HG02759 (cell line): ENCODE measurements around the gene FAM181A.

Experiments
- ATAC-seq: cut with Tn5 transposase; IDR thresholded peaks from one replicate; pipeline ENCODE4 v1.9.1; 2021; ENCODE audit warnings: mild to moderate bottlenecking, moderate library complexity; ENCODE audit not compliant: unreplicated experiment

FAM181A gene

GRCh38 chr14:93928184-93929047 lies 1.3 kb downstream of the FAM181A start:
- no peak for ATAC-seq

DNA sequence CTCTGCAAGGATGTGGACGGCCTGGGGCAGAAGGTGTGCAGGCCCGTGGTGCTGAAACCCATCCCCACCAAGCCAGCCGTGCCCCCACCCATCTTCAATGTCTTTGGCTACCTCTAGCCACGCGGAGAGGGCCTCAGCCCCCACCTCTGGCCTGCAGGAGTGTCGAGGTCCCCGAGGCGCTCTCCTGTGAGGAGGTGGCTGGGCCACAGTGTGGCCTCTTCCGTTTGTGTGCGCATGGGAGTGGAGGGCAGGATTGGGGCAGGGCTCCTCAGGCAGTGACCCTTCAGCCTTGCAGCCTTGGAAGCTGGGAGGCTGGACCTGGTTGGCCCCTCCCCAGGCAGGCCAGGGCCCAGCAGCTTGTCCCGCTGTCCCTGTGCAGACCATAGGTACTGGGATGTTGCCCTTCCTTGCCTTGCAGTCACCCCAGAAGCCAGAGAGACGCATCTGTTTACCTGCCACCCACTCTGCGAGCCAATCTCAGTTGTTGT lies 1.9 kb downstream of the FAM181A start:
- no peak for ATAC-seq

GRCh38 chr14:93929657-93930056 lies 2.5 kb downstream of the FAM181A start:
- ATAC-seq: no peak

DNA sequence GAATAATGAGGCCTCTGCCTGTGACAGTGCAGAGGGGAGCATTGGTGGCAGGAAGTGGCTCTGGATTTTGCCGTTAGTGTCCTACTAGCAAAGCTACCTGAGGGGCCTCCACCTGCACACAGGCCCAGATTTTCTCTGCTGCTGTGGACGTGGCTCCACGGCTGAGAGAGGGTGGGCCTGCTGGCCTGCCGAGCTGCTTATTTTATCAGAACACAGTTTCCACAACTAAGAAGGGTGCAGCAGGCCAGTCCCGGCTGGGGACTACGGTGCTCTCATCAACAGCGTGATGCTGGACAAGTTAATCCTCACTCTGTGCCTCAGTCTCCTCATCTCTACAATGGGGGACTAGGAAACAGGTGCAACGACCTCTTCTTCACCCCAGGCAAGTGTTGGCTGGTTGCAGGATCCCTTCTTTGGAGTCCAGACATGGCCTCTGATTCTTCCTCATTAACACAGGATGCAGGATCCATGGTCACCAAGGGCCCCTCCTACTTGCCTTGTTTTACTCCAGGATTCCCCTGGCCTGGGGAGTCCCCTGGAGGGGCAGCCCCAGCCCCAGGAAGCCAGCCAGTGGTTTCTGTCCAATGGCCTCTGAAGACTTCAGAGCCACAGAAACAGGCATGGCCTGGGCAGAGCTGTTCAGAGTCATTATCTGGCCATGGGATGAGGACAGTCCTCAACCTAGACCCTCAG lies 3.3 kb downstream of the FAM181A start:
- no peak for ATAC-seq

- ATAC-seq: no peak
Measured at GRCh38 chr14:93930989-93931307, 3.8 kb downstream of the FAM181A start.

DNA sequence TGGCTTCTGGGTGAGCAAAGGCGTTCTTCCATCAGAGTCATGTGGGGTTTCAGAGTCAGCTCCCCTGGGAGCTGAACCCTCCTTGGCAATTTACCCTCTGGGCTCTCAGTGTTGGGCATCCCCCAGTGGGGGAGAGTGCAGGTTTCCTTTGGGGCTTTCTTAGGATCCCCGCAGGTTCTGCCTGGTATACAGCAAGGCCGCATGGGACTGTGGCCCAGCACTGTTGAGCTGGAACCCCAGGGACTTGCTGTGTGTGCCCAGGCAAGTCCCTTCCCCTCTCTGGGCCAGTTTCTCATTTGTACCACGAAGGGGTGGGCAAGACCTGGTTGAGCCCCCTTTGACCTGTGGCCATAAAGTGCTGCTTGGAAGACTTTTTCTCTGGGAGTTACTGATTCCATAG lies 5.5 kb downstream of the FAM181A start:
- no peak for ATAC-seq

DNA sequence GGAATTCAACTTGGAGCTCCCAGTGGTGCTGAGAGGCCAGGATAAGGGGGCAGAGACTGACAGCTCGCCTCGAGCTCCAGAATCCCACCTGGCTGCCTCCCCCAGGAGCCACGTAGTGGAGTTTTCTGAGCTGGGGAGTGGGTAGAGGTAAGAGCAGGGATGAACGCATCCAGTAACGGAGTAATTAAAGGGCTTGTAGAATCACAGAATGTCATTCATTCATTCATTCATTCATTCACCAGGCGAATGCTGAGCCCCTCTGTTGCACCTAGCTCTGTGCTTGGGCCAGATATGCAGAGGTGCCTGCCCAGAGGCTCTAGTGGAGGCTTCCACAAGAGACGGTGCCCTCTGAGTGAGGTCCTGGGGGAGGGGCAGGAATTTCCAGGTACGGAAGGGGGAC lies 8.1 kb downstream of the FAM181A start:
- no peak for ATAC-seq

- ATAC-seq: no peak
Measured at GRCh38 chr14:93936245-93936644, 9.1 kb downstream of the FAM181A start.

DNA sequence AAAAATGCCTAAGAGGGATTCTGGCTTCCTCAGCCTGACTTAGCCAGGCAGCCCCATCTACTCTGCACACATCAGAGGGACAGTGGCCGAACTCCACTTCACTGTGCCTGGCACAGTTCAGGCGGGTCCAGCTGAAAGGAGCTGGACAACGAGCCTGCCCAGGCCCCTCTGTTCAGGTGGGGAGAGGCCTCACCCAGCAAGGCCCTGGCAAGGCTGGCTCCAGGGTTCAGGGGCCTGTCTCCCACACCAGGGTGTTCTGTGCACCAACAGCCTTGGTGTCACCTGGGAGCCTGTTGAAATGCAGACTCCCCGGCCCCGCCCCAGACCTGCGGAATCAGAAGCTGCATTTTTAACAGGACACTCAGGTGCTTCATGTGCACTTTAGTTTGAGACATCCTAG lies 9.8 kb downstream of the FAM181A start:
- ATAC-seq: no peak

DNA sequence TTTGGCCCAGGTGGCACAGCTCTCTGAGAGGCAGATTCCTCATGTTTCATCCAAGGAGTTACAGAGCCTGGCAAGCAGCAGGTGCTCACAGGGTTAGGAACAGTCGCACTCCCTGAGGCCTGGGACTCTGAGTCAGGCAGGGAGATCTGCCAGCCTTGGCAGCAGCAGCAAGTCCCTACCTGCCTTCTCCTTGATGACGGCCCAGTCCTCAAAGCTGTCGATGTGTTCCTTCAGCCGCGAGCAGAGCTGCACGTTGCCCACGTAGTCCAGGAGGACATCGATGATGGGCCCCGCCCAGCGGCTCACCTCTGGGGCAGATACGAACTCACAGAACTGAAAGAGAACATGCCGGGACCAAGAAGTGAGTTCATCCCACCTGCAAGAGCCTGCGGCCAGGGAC lies 10.4 kb downstream of the FAM181A start:
- no peak for ATAC-seq

DNA sequence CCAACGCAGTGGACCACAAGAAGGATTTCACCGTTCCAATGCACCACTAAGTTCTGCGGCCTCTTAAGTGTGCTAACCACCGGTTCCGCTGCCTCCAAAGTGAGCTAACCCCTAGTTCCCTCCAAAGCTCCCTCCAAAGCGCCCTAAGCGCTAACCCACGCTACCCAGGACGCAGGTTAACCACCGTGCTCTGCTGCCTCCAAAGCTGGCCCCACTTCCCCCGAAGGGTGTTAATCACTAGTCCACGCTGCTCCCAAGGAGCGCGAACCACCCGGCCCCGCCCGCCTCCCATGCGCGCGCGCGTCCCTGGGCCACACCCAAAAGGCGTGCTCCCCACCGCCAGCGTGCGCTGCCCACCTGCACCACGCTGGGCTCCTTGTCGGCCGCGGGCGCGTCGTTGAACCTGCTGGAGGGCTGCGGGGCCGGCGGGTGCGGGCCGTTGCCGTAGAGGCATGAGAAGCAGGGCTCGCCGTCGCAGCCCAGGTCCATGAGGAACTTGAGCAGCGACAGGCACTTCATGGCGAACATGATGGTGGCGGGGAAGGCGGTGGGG lies 11.7 kb downstream of the FAM181A start:
- no peak for ATAC-seq

- peak; percentile 92 for ATAC-seq
Measured at GRCh38 chr14:93939304-93940229, 12.4 kb downstream of the FAM181A start.

DNA sequence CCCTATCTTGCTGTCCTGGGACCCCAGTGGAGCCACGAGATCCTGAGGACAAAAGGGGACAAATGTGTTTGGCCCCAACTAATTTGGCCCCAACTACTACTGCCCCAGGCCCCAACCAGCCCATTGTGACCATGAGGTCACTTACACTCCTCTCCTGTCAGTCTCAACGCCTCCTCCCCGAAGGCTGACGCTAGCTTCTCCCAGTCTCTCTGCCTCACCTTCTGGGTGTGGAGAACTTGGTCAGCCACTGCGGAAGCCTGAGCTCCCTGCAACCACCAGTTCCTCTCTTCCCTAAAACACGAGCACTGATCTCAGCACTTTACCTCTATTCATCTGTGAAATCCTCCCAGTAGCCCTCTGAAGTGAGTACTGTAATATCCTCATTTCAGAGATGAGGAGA lies 13.3 kb downstream of the FAM181A start:
- no peak for ATAC-seq

DNA sequence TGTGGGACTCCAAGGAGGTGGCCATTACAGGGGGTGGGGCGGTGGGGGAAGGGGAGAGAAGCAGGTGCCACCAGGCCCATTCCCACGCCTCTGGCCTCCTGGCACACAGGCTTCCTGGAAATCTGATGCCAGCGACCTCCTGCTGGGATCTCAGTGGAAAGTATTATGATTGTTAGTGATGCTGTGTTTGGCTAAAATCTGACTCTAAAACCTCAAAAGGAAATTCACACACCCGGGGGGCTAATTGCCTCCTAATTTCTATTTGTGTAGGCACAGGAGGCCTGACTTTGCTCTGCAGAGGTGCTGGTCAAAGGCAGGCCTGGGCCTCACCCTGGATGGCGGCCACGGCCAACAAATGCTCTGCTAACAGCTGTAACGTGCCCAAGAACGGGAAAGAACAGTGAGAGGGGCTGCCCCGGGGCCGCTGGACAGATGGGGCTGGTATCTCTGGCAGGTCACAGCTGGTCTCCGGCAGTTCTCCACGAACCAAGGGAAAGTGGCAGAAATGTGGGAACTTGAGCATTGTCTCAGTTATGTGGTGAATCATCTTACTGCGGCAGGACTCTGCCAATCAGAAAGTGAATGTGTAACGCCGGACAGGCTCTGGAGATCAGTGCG lies 14.3 kb downstream of the FAM181A start:
- no peak for ATAC-seq

DNA sequence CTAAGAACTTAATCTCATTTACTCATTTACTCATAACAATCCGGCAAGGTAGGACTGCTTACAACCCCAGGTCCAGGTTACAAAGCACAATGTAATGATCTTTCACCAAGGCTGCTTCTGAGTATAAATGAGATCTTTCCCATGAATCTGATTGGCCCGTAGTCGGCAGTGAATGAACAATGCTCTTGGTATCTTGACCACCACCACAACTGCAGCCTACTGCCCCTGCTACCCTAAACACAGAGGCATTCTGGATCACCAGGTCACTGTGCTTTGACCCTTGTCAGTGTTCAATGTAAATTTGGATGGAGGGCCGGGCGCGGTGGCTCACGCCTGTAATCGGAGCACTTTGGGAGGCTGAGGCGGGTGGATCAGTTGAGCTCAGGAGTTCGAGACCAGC lies 15.9 kb downstream of the FAM181A start:
- ATAC-seq: no peak

DNA sequence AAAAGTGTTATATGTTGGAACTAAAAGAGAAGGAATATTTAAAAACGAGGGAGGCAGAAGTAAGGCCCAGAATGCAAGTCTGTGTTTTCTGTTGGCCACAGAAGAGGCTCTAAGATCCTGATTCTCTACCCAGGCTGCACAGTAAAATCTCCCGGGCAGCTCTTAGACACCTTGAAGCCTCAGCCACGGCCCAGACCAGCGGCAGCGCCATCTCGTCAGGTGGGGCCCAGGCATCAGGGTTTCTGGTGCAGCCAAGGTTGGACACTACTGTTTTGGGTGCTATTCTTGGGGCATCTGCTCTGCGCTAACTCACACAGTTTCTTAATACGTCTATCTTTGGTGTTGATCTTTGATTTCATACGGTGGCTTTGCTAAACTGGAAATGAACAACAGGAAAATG lies 16.8 kb downstream of the FAM181A start:
- ATAC-seq: no peak

DNA sequence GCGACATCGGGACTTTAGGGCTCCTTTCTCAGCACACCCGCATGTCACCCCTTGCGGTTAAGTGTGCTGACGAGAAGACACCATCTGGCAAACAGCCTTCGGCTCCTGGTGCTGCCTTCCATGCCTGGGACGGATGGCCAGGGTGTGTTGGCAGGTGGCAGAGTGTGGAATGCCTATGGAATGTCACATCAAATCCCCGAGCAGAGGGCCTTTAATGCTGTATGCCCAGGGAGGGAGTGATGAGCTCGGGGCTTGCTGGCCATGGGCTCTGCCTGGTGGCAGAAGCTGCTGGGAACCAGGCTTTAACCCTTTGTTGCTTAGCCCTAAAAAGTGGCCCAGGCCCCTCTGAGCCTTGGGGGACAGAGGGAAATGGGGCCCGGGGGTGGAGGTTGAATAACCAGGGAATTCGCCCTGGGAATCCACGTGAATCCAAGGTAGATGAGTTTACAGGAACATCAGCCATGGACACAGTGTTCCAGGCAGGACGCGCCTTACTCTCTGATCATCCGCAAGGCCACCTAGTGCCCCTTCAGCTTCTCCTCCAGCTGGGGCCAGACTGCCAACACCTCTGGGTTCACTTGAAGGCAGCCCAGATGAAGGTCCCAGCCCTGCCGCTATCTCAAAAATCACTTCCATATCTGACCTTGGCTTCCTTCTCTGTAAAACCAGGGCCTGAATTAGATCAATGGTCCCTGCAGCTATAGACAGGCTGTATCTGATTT lies 17.4 kb downstream of the FAM181A start:
- no peak for ATAC-seq

DNA sequence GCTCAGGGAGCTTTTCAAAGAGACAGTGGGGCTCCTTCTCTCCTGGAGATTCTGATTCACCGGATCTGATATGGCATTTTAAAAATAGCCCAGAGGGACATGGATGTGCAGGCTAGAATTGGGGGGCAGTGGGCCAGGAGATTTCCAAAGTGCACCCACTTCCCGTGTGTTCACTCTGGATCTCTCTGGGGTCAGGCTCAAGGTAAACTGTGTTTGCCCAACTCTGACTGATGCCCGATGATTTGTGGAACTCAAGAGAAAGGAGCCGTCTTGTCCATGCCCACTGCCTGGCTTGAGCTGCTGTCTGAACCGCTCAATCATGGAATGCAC lies 17.9 kb downstream of the FAM181A start:
- no peak for ATAC-seq

GRCh38 chr14:93946104-93946503 lies 19.0 kb downstream of the FAM181A start:
- ATAC-seq: no peak

- ATAC-seq: no peak
Measured at GRCh38 chr14:93946541-93947090, 19.5 kb downstream of the FAM181A start.
